ENCODE measurements around the gene SNCB.

DNA sequence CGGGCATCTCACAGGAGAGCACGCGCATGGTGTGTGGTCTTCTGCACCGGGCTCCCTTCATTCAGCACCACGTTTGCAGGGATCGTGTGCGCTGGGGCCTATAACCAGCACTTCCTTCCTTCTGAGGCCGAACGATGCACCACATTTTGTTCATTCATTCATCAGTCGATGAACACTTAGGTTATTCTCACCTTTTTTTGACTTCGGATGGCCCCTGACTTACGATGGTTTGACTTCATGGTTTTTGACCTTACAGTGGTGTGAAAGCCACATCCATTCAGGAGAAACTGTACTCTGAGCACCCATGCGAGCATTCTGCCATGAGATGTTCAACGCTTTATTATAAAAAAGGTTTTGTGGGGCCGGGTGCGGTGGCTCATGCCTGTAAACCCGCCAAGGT is 44.5 kb upstream of the SNCB start:
- TF ChIP-seq EZH2phosphoT487 (IDR thresholded peaks at IDR 0.05; ENCODE audit: low read length) = no peak
- TF ChIP-seq, protein P1, sequence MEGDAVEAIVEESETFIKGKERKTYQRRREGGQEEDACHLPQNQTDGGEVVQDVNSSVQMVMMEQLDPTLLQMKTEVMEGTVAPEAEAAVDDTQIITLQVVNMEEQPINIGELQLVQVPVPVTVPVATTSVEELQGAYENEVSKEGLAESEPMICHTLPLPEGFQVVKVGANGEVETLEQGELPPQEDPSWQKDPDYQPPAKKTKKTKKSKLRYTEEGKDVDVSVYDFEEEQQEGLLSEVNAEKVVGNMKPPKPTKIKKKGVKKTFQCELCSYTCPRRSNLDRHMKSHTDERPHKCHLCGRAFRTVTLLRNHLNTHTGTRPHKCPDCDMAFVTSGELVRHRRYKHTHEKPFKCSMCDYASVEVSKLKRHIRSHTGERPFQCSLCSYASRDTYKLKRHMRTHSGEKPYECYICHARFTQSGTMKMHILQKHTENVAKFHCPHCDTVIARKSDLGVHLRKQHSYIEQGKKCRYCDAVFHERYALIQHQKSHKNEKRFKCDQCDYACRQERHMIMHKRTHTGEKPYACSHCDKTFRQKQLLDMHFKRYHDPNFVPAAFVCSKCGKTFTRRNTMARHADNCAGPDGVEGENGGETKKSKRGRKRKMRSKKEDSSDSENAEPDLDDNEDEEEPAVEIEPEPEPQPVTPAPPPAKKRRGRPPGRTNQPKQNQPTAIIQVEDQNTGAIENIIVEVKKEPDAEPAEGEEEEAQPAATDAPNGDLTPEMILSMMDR (IDR thresholded peaks at IDR 0.05; ENCODE audit: low read length) = no peak
- no peak for TF ChIP-seq EZH2 (optimal IDR thresholded peaks at IDR 0.05; ENCODE audit: low read depth, low read length)

Measured in MM.1S (cell line).